GM18498 (cell line): ENCODE data around the gene PCDHA7.
"Not testable (repeated sequence)": the region's sequence is repeated elsewhere in the genome, so short reads cannot be mapped to it uniquely, and the experiment has no call there.

Experiments
- ATAC-seq: cut with Tn5 transposase; IDR thresholded peaks from one replicate; pipeline ENCODE4 v1.9.1; 2021; ENCODE audit warnings: mild to moderate bottlenecking, moderate library complexity; ENCODE audit not compliant: unreplicated experiment

The PCDHA7 gene

GRCh38 chr5:140862441-140863295, 28.6 kb downstream of the PCDHA7 start:
- ATAC-seq = no peak

DNA sequence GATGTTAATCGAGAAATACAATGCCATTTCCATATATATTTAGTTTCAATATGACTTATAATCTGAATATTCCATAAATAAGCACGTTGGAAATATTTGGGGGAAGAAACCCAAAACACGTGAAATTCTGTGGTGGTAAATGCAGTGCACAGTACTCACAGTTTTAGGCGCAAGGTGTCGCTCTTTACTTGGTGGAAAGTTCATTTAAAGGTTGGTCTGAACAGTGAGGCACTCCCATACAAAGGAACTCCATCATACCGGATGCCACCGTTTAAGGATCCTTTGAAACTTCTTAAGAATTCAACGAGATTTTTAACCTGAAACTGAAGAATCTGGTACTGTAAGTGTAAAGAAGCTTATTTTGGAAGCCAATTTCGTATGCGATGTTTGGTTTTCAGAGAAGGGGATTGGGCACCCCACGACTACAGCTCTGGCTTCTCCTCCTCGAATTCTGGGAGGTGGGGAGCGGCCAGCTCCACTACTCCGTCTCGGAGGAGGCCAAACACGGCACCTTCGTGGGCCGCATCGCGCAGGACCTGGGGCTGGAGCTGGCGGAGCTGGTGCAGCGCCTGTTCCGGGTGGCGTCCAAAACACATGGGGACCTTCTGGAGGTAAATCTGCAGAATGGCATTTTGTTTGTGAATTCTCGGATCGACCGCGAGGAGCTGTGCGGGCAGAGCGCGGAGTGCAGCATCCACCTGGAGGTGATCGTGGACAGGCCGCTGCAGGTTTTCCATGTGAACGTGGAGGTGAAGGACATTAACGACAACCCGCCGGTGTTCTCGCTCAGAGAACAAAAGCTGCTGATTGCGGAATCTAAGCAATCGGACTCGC, 34.9 kb downstream of the PCDHA7 start, which contains the start of gene PCDHA11:
Gene PCDHA11, plus strand, starts transcription at position 237 of the 834 bp plus-strand sequence. Its CDS starts 147 bp downstream, at position 384.
- ATAC-seq = no peak

DNA sequence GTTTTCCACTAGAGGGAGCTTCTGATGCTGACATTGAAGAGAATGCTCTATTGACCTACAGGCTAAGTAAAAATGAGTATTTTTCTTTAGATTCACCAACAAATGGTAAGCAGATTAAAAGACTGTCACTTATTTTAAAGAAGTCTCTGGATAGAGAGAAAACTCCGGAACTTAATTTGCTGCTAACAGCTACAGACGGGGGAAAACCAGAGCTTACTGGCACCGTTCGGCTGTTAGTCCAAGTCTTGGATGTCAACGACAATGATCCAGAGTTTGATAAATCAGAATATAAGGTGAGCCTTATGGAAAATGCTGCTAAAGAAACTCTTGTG, 35.5 kb downstream of the PCDHA7 start:
- ATAC-seq = no peak

GRCh38 chr5:140870221-140871201, 36.4 kb downstream of the PCDHA7 start:
- ATAC-seq = no peak

DNA sequence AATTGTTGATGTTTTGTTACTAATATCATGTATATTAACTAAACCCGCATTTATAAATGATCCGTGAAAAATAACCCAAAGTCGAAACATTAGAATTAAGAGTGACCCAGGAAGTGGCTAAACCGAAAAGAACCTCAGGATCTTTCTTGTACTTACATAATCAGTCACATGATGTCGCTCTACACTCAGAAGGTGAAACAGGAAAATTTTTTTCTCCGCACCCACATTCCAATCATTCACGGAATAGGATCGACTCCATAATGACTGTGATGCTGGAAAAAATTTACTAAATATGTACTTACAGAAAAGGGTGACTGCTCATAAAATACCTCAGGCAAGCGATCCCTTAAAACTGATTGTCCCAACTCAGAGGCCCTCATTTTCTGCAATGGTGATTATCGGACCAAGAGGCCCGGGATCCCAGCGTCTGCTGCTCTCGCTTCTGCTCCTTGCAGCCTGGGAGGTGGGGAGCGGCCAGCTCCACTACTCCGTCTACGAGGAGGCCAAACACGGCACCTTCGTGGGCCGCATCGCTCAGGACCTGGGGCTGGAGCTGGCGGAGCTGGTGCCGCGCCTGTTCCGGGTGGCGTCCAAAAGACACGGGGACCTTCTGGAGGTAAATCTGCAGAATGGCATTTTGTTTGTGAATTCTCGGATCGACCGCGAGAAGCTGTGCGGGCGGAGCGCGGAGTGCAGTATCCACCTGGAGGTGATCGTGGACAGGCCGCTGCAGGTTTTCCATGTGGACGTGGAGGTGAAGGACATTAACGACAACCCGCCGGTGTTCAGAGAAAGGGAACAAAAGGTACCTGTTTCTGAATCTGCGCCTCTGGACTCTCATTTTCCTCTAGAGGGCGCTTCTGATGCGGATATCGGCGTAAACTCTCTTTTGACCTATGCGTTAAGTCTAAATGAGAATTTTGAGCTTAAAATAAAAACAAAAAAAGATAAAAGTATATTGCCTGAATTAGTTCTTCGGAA, 41.3 kb downstream of the PCDHA7 start, which contains the start of gene PCDHA12:
Gene PCDHA12, plus strand, starts transcription at position 224 of the 981 bp plus-strand sequence. Its CDS starts 165 bp downstream, at position 389.
- ATAC-seq = no peak

GRCh38 chr5:140876541-140877261, 42.6 kb downstream of the PCDHA7 start:
- not testable (repeated sequence) for ATAC-seq

DNA sequence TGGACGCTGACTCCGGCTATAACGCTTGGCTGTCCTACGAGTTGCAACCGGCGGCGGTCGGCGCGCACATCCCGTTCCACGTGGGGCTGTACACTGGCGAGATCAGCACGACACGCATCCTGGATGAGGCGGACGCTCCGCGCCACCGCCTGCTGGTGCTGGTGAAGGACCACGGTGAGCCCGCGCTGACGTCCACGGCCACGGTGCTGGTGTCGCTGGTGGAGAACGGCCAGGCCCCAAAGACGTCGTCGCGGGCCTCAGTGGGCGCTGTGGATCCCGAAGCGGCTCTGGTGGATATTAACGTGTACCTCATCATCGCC, 43.2 kb downstream of the PCDHA7 start:
- ATAC-seq = no peak

DNA sequence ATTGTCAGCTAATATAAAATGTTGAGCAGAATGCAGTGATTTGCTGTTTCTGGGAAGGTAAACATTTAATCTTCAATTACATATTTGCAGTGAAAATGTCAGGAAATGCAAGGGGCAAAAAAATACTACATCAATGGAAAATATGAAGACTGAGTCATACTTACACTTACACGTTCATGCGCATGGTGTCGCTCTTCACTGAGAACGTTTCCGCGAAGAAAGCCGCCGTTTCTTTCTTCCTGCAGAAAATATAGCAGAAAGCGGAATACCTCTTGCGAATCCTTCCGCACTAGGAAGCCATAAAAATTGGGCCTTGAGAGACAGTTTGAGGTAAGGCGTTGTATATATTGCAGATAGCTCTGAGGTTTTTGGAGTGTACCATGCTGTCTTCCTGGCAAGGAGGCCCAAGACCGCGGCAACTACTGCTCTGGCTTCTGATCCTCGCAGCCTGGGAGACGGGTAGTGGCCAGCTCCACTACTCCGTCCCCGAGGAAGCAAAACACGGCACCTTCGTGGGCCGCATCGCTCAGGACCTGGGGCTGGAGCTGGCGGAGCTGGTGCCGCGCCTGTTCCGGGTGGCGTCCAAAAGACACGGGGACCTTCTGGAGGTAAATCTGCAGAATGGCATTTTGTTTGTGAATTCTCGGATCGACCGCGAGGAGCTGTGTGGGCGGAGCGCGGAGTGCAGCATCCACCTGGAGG, 48.0 kb downstream of the PCDHA7 start, which contains the start of gene PCDHA13:
Gene PCDHA13, plus strand, starts transcription at position 236 of the 702 bp plus-strand sequence. Its CDS starts 145 bp downstream, at position 381.
- ATAC-seq = no peak

- ATAC-seq = no peak
These were observed 48.5 kb downstream of the PCDHA7 start for GRCh38 chr5:140882591-140882899.

GRCh38 chr5:140883373-140883772, 49.3 kb downstream of the PCDHA7 start:
- no peak for ATAC-seq

DNA sequence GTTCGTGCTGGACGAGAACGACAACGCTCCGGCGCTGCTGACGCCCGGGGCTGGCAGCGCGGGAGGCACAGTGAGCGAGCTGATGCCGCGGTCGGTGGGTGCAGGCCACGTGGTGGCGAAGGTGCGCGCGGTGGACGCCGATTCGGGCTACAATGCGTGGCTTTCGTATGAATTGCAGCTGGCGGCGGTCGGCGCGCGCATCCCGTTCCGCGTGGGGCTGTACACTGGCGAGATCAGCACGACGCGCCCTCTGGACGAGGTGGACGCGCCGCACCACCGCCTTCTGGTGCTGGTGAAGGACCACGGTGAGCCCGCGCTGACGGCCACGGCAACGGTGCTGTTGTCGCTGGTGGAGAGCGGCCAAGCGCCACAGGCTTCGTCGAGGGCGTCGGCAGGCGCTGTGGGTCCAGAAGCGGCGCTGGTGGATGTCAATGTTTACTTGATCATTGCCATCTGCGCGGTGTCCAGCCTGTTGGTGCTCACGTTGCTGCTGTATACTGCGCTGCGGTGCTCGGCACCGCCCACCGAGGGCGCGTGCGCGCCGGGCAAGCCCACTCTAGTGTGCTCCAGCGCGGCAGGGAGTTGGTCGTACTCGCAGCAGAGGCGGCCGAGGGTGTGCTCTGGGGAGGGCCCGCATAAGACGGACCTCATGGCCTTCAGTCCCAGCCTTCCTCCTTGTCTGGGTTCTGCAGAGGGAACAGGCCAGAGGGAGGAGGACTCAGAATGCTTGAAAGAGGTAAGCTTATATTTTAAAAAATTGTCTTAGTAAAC, 50.0 kb downstream of the PCDHA7 start:
- no peak for ATAC-seq
